Regular cardiac myocyte (primary cell): Measurements from ENCODE around the gene TOPORS. TPM values are rescaled to one million over a fixed set of nuclear protein-coding genes. Genes with fewer than 3 reads are reported as not detected.

Experiments
- total RNA-seq: library from RNA; depleted of rRNA; stranded (reverse); fragments of >200 nt; gene quantifications from 2 replicates; pipeline ENCODE4 v1.2.3, GENCODE V29; 2014

The TOPORS gene
- 35.2 and 46.2 TPM in 2 replicates for total RNA-seq

DNA sequence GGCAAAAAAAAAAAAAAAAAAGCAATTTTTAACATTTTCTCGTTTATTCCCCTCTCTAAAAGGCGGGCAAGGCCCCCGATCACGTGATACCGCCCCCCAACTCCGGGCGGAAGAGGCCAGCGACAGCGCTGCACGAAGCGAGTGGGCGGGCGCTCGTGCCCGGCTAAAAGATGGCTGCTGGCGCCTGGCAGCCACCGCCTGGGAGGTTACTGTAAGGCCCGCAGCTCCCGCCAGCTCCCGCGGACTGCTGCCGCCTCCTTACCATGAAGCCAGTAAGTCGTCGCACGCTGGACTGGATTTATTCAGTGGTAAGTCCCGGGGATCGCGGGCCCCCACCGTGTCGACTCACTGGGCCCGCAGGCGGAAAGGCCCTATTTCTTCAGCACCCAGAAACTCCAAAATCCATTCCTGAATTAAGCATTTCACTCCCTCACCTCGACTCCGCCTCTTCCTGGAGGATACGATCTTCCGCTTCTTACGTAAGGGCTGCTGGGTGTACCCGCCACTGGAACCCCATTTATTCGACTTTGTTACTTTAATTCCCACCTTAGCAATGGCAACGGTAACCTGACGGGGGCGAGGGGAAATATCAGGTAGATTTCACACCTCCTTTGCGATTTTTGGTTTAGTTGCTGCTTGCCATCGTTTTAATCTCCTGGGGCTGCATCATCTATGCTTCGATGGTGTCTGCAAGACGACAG lies at the start of gene TOPORS, which contains the start of gene SMIM27:
TOPORS (minus strand) TSS at position 415 of the 701 bp plus-strand sequence; CDS start at position 265, 150 bp downstream.
SMIM27 (plus strand) TSS at position 156 of the 701 bp plus-strand sequence; CDS start at position 264, 108 bp downstream.

DNA sequence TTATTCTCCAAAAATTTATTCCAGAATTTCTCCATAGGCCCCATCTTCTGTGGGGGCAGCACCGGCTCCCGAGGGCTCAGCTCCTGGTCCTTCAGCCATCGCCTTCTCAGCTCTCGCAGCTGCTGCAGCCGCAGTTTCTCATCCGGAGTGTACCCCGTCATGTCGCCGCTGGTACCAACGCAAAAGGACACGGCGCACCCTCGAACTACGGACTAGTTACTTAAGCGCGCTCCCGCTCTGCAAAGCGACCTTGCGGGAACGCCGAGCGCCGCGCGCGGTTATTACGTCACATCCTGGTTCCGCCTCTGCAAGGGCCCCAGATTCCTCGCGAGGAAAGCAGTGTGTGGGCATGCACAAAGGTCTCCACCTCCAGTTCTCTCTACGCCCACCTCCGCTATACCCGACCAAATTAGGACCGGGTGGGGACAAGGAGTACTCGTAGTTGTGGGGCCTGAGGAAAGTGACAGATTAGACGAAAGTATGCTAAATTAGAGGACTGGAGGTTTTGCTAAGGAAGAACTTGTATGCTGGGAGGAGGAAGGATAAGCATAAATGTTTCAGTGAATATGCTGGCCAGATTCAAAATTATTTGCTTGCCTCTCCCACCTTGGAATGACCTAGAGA lies 20.6 kb upstream of the TOPORS start, which contains the start of gene NDUFB6:
NDUFB6 (minus strand) TSS at position 260 of the 624 bp plus-strand sequence; CDS start at position 161, 99 bp downstream.

DNA sequence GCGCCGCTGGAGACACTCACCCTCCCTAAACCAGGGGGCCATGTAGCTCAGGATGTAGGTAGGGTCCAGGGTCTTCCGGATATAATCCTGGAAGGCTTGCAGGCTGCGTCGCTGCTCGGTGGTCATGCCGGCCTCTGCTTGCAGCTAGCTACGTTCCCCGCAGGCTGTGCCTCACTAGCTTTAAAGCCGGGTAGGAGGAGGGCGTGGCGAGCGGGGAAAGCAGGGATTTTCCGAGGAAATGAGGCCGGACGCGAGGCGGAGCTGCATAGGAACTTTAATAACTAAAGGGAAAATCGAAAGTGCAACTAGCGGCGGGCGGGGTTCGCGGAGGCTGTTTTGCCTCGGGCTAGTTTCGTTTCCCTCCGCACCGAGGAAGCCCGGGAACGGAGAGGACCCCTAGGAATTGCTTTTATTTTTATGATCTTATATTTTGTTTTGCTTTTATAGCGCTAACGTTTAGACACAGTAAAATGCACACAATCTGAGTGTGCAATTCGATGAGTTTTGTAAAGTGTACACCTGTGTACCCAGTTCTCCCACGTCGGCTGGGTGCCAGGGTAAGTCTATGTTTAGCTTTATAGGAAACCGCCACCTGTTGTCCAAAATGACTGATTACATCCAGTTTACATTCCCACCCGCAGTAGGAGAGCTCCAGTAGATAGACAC lies 26.2 kb downstream of the TOPORS start, which contains the start of gene RIGI:
RIGI (minus strand) TSS at position 156 of the 666 bp plus-strand sequence; CDS start at position 126, 30 bp downstream.

Other genes starting within 250 kb of the TOPORS start
- 61.7 and 107 TPM in 2 replicates for gene ACO1, start 167.9 kb downstream of the TOPORS start, total RNA-seq
- gene RIGI, start 26.4 kb downstream of the TOPORS start, total RNA-seq = 11.3 and 13.2 TPM in 2 replicates
- gene SMIM27, start 259 bp downstream of the TOPORS start, total RNA-seq = 2.5 and 7.0 TPM in 2 replicates
- 42.6 and 55.6 TPM in 2 replicates for gene NDUFB6, start 20.6 kb upstream of the TOPORS start, total RNA-seq
- gene TAF1L, start 83.1 kb upstream of the TOPORS start, total RNA-seq = not detected in 2 replicates
- not detected in 2 replicates for gene TMEM215, start 231.0 kb upstream of the TOPORS start, total RNA-seq